Prostate gland (tissue), 2 donors: ENCODE measurements around the gene SFXN4. TPM values are rescaled to one million over a fixed set of nuclear protein-coding genes. Genes with fewer than 3 reads are reported as not detected.
"Not testable (repeated sequence)": the region's sequence is repeated elsewhere in the genome, so short reads cannot be mapped to it uniquely, and the experiment has no call there.

Experiments used
- DNase-seq: peaks from one replicate; pipeline ENCODE4 v3.0.0-alpha.2; 2019; ENCODE audit warnings: low spot score
- H3K27ac ChIP-seq, 2 donors: fragments of 200-600 bp; sonication (generic); 2 replicates each; pipeline ENCODE4 v1.5.1; 2017 to 2019
- H3K27me3 ChIP-seq: fragments of 200-600 bp; sonication (generic); replicated peaks from 2 replicates; pipeline ENCODE4 v1.5.1; 2019; ENCODE audit not compliant: insufficient read depth
- H3K36me3 ChIP-seq, 2 donors: fragments of 200-600 bp; sonication (generic); 1 replicate in 1 of 2; 2 replicates in 1 of 2; pipeline versions ENCODE4 v1.5.1 to v1.8.1; 2017 to 2019
- H3K4me1 ChIP-seq: fragments of 200-600 bp; sonication (generic); replicated peaks from 2 replicates; pipeline ENCODE4 v1.5.1; 2019
- H3K4me3 ChIP-seq, 2 donors: fragments of 200-600 bp; sonication (generic); 2 replicates each; pipeline ENCODE4 v1.5.1; 2017 to 2019
- H3K9me3 ChIP-seq: fragments of 200-600 bp; sonication (generic); 2 replicates; pipeline ENCODE4 v1.5.1; 2017
- POLR2A ChIP-seq: fragments of 450-650 bp; IDR thresholded peaks from one replicate; pipeline ENCODE4 v1.6.1; 2016; ENCODE audit warnings: antibody characterized with exemption, mild to moderate bottlenecking
- POLR2AphosphoS5 ChIP-seq: sonication (generic); formaldehyde crosslinking; IDR thresholded peaks from one replicate; pipeline ENCODE4 v1.6.1; 2017; ENCODE audit warnings: antibody characterized with exemption
- WGBS: methylation state at CpG from one replicate; pipeline ENCODE4 v1.1.5; 2018; 5-methylcytosine and 5-hydroxymethylcytosine counted together
- intact Hi-C: fragments of 100-400 bp; cut with DNase I; formaldehyde crosslinking; loops from one replicate; pipeline ENCODE4 v1.14.2; 2022
- total RNA-seq, 2 donors: library from RNA; depleted of rRNA; stranded (reverse); fragments of >200 nt; gene quantifications; one replicate each; pipeline ENCODE4 v1.1.0, GENCODE V29; 2016
- TF ChIP-seq, protein P1 (sequence below), 4 experiments: fragments of 200-600 bp in 2 of 4; fragments of 450-650 bp in 2 of 4; sonication (generic) in 2 of 4; IDR thresholded peaks; 1 replicate in 3 of 4; 2 replicates in 1 of 4; pipeline ENCODE4 v1.5.1; 2016 to 2019; ENCODE audit warnings: antibody characterized with exemption in 4 of 4, mild to moderate bottlenecking in 2 of 4, moderate library complexity in 2 of 4

Gene SFXN4
- total RNA-seq, 2 donors from 2014 or later = 19.7 to 22.7 TPM

- intact Hi-C loops = no loop called here
- no peaks in the 10 kb centered on the region for H3K9me3 ChIP-seq
- no peak for DNase-seq
- H3K27me3 ChIP-seq = no peaks in the 10 kb centered on the region
- H3K4me3 ChIP-seq = no peak overlapping the region
- TF ChIP-seq POLR2AphosphoS5 = no peak
- TF ChIP-seq POLR2A = no peak
- TF ChIP-seq, protein P1, sequence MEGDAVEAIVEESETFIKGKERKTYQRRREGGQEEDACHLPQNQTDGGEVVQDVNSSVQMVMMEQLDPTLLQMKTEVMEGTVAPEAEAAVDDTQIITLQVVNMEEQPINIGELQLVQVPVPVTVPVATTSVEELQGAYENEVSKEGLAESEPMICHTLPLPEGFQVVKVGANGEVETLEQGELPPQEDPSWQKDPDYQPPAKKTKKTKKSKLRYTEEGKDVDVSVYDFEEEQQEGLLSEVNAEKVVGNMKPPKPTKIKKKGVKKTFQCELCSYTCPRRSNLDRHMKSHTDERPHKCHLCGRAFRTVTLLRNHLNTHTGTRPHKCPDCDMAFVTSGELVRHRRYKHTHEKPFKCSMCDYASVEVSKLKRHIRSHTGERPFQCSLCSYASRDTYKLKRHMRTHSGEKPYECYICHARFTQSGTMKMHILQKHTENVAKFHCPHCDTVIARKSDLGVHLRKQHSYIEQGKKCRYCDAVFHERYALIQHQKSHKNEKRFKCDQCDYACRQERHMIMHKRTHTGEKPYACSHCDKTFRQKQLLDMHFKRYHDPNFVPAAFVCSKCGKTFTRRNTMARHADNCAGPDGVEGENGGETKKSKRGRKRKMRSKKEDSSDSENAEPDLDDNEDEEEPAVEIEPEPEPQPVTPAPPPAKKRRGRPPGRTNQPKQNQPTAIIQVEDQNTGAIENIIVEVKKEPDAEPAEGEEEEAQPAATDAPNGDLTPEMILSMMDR (IDR thresholded peaks at IDR 0.05) = no peak
- WGBS = 83% methylated on average over 21 of the region's 21 CpGs
- no peaks in the 10 kb centered on the region for H3K4me1 ChIP-seq
- H3K36me3 ChIP-seq = no peaks in the 10 kb centered on the region
- H3K27ac ChIP-seq = no peak overlapping the region
Measured at GRCh38 chr10:119140603-119141245, 24.8 kb downstream of the SFXN4 start.

GRCh38 chr10:119139464-119140067 lies 25.9 kb downstream of the SFXN4 start:
- Histone ChIP-seq H3K27me3 (no peaks in the 10 kb centered on the region), H3K4me3 (no peak overlapping the region), H3K4me1 (no peaks in the 10 kb centered on the region), H3K27ac (no peak overlapping the region), H3K9me3 (no peaks in the 10 kb centered on the region), H3K36me3 (no peaks in the 10 kb centered on the region)
- 75% methylated on average over 13 of the region's 13 CpGs for WGBS
- peak; percentile 11 for DNase-seq
- TF ChIP-seq POLR2AphosphoS5 (no peak), POLR2A (no peak)
- TF ChIP-seq, protein P1 (IDR thresholded peaks at IDR 0.05) = peak in 2 of 4 experiments; percentile 19 to 46
- intact Hi-C loops = no loop called here

- DNase-seq = no peak
- intact Hi-C loops = no loop called here
- no peak for TF ChIP-seq POLR2AphosphoS5
- TF ChIP-seq, protein P1 (IDR thresholded peaks at IDR 0.05) = no peak
- TF ChIP-seq POLR2A = no peak
- Histone ChIP-seq H3K9me3 (no peaks in the 10 kb centered on the region), H3K4me1 (no peaks in the 10 kb centered on the region), H3K27ac (no peak overlapping the region), H3K4me3 (no peak overlapping the region), H3K27me3 (no peaks in the 10 kb centered on the region), H3K36me3 (no peaks in the 10 kb centered on the region)
- WGBS = 94% methylated on average over 16 of the region's 16 CpGs
Measured at GRCh38 chr10:119138346-119139306, 26.9 kb downstream of the SFXN4 start.

GRCh38 chr10:119137878-119138277 lies 27.6 kb downstream of the SFXN4 start:
- H3K4me1 ChIP-seq, H3K27ac ChIP-seq, H3K9me3 ChIP-seq, H3K27me3 ChIP-seq, H3K36me3 ChIP-seq, DNase-seq, intact Hi-C loops, H3K4me3 ChIP-seq: not testable (repeated sequence)
- 78% methylated on average over 8 of the region's 8 CpGs for WGBS

- no peaks in the 10 kb centered on the region for H3K9me3 ChIP-seq
- 88% methylated on average over 7 of the region's 7 CpGs for WGBS
- H3K36me3 ChIP-seq = peaks cover 0 to 3% of the 10 kb centered on the region in 2 donors
- no peak overlapping the region for H3K4me3 ChIP-seq
- H3K27me3 ChIP-seq = no peaks in the 10 kb centered on the region
- DNase-seq = no peak
- intact Hi-C loops = no loop called here
- H3K4me1 ChIP-seq = no peaks in the 10 kb centered on the region
- no peak overlapping the region for H3K27ac ChIP-seq
- TF ChIP-seq POLR2AphosphoS5 (no peak), POLR2A (no peak)
- TF ChIP-seq, protein P1 (IDR thresholded peaks at IDR 0.05) = no peak
Measured at GRCh38 chr10:119136084-119136483, 29.4 kb downstream of the SFXN4 start.
